Measurements from ENCODE around the gene SNX10. TPM values are rescaled to one million over a fixed set of nuclear protein-coding genes. Genes with fewer than 3 reads are reported as not detected.

The SNX10 gene
- total RNA-seq, 1 donor from 2014 or later: 13.8 TPM

- peak; percentile 49 for DNase-seq (ENCODE audit: low spot score)
- H3K36me3 Mint-ChIP-seq (ENCODE audit: low read depth, unreplicated experiment): no peaks in the 10 kb centered on the region
- peaks cover 2% of the 10 kb centered on the region for H3K27me3 Mint-ChIP-seq (ENCODE audit: unreplicated experiment)
- H3K27ac Mint-ChIP-seq (ENCODE audit: unreplicated experiment): no peak overlapping the region
- H3K9me3 Mint-ChIP-seq (ENCODE audit: unreplicated experiment): no peaks in the 10 kb centered on the region
- peaks cover 5% of the 10 kb centered on the region for H3K4me1 Mint-ChIP-seq (ENCODE audit: unreplicated experiment)
- peak; percentile 61 for TF ChIP-seq CTCF (IDR thresholded peaks at IDR 0.05; ENCODE audit: unreplicated experiment)
- H3K4me3 Mint-ChIP-seq (ENCODE audit: unreplicated experiment): no peak overlapping the region
These were observed 73.6 kb downstream of the SNX10 start for GRCh38 chr7:26365077-26365900.

GRCh38 chr7:26365901-26366275 lies 74.2 kb downstream of the SNX10 start:
- Mint-ChIP-seq H3K27ac (ENCODE audit: unreplicated experiment) (no peak overlapping the region), H3K4me1 (ENCODE audit: unreplicated experiment) (peaks cover 6% of the 10 kb centered on the region), H3K36me3 (ENCODE audit: low read depth, unreplicated experiment) (no peaks in the 10 kb centered on the region), H3K4me3 (ENCODE audit: unreplicated experiment) (no peak overlapping the region), H3K27me3 (ENCODE audit: unreplicated experiment) (peaks cover 2% of the 10 kb centered on the region), H3K9me3 (ENCODE audit: unreplicated experiment) (no peaks in the 10 kb centered on the region)
- no peak for DNase-seq (ENCODE audit: low spot score)
- no peak for TF ChIP-seq CTCF (IDR thresholded peaks at IDR 0.05; ENCODE audit: unreplicated experiment)

GRCh38 chr7:26367219-26367711 lies 75.6 kb downstream of the SNX10 start:
- Mint-ChIP-seq H3K4me3 (ENCODE audit: unreplicated experiment) (no peak overlapping the region), H3K27me3 (ENCODE audit: unreplicated experiment) (peaks cover 2% of the 10 kb centered on the region), H3K27ac (ENCODE audit: unreplicated experiment) (no peak overlapping the region), H3K4me1 (ENCODE audit: unreplicated experiment) (peaks cover 7% of the 10 kb centered on the region), H3K36me3 (ENCODE audit: low read depth, unreplicated experiment) (no peaks in the 10 kb centered on the region), H3K9me3 (ENCODE audit: unreplicated experiment) (no peaks in the 10 kb centered on the region)
- DNase-seq (ENCODE audit: low spot score): no peak
- no peak for TF ChIP-seq CTCF (IDR thresholded peaks at IDR 0.05; ENCODE audit: unreplicated experiment)

GRCh38 chr7:26368542-26368941 lies 76.9 kb downstream of the SNX10 start:
- TF ChIP-seq CTCF (IDR thresholded peaks at IDR 0.05; ENCODE audit: unreplicated experiment): no peak
- Mint-ChIP-seq H3K36me3 (ENCODE audit: low read depth, unreplicated experiment) (no peaks in the 10 kb centered on the region), H3K4me1 (ENCODE audit: unreplicated experiment) (peaks cover 8% of the 10 kb centered on the region), H3K4me3 (ENCODE audit: unreplicated experiment) (no peak overlapping the region), H3K27ac (ENCODE audit: unreplicated experiment) (no peak overlapping the region), H3K27me3 (ENCODE audit: unreplicated experiment) (peaks cover 2% of the 10 kb centered on the region), H3K9me3 (ENCODE audit: unreplicated experiment) (no peaks in the 10 kb centered on the region)
- no peak for DNase-seq (ENCODE audit: low spot score)

- H3K27me3 Mint-ChIP-seq (ENCODE audit: unreplicated experiment): peaks cover 2% of the 10 kb centered on the region
- H3K4me3 Mint-ChIP-seq (ENCODE audit: unreplicated experiment): no peak overlapping the region
- peaks cover 8% of the 10 kb centered on the region for H3K4me1 Mint-ChIP-seq (ENCODE audit: unreplicated experiment)
- H3K36me3 Mint-ChIP-seq (ENCODE audit: low read depth, unreplicated experiment): no peaks in the 10 kb centered on the region
- TF ChIP-seq CTCF (IDR thresholded peaks at IDR 0.05; ENCODE audit: unreplicated experiment): peak; percentile 92
- peak; percentile 53 for DNase-seq (ENCODE audit: low spot score)
- no peak overlapping the region for H3K27ac Mint-ChIP-seq (ENCODE audit: unreplicated experiment)
- no peaks in the 10 kb centered on the region for H3K9me3 Mint-ChIP-seq (ENCODE audit: unreplicated experiment)
These were observed 77.9 kb downstream of the SNX10 start for GRCh38 chr7:26369593-26369992.

All from endothelial cell (in vitro differentiated cells).